HCT116 (cell line): ENCODE data around the gene IRGC.
A peak's percentile ranks its signal among the peaks of the same experiment; 100 is the strongest.

Experiments used
- CBX3 ChIP-seq: IDR thresholded peaks from 2 replicates; pipeline ENCODE4 v1.6.1; 2012; ENCODE audit warnings: low read depth
- EZH2 ChIP-seq: fragments of 200-600 bp; sonication (generic); IDR thresholded peaks from 2 replicates; pipeline ENCODE4 v1.6.1; 2017; ENCODE audit warnings: antibody characterized with exemption, mixed run types
- JUND ChIP-seq: IDR thresholded peaks from 2 replicates; pipeline ENCODE4 v1.6.1; 2012
- POLR2A ChIP-seq: IDR thresholded peaks from 2 replicates; pipeline ENCODE4 v1.7.0; 2011; ENCODE audit warnings: borderline replicate concordance; ENCODE audit not compliant: insufficient read depth, insufficient read length; ENCODE audit errors: extremely low read depth
- RAD21 ChIP-seq: IDR thresholded peaks from 2 replicates; pipeline ENCODE4 v1.6.1; 2012; ENCODE audit warnings: low read depth, mild to moderate bottlenecking
- SP1 ChIP-seq: IDR thresholded peaks from 2 replicates; pipeline ENCODE4 v1.6.1; 2012; ENCODE audit warnings: low read depth
- TF ChIP-seq, protein P1 (sequence below), 3 experiments: fragments of 200-600 bp in 1 of 3; sonication (generic) in 1 of 3; IDR thresholded peaks in 2 of 3; conservative IDR thresholded peaks in 1 of 3; 2 replicates each; pipeline ENCODE4 v1.5.1; 2012 to 2017; ENCODE audit warnings: low read depth in 2 of 3, low read length in 2 of 3, antibody characterized with exemption in 1 of 3, borderline replicate concordance in 1 of 3, control low read depth in 1 of 3, mild to moderate bottlenecking in 1 of 3, mixed read lengths in 1 of 3, mixed run types in 1 of 3, moderate library complexity in 1 of 3; ENCODE audit not compliant: insufficient read depth in 1 of 3

DNA sequence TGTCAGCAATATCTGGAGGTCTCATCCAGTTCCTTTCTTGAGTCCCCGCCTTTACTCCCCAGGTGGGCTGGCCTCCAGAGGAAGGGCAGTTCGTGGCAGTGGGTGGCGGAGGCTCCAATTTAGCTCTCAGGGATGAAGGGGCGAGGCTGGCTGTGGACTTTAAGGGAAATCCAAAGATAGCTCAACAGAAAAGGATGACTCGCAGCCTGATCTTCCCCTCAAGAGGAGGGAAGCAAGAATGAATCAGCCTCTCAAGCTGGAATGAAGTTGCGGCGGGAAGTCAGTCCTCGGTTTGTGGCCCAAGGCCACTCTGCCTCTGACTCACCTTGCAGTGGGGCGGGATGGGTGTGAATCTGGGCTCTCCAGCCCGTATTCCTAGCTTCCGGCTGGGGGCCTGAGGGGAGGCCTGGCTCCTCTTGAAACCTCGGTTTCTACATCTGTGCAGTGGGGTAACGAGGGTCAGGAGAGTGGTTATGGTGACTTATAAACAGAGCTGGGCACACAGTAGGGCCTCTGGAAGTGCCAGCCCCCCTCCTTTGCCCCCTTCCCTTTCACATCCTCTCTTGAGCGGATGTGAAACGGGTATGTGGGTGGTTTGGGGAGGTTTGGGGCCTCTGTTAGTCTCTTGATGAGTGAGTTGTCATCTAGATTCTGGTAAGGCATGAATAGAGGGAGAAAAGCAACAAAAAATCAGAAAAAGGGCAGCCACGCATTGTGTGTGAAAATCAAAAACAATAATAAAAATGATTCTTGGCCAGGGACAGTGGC is 49.4 kb downstream of the IRGC start:
- TF ChIP-seq, protein P1, sequence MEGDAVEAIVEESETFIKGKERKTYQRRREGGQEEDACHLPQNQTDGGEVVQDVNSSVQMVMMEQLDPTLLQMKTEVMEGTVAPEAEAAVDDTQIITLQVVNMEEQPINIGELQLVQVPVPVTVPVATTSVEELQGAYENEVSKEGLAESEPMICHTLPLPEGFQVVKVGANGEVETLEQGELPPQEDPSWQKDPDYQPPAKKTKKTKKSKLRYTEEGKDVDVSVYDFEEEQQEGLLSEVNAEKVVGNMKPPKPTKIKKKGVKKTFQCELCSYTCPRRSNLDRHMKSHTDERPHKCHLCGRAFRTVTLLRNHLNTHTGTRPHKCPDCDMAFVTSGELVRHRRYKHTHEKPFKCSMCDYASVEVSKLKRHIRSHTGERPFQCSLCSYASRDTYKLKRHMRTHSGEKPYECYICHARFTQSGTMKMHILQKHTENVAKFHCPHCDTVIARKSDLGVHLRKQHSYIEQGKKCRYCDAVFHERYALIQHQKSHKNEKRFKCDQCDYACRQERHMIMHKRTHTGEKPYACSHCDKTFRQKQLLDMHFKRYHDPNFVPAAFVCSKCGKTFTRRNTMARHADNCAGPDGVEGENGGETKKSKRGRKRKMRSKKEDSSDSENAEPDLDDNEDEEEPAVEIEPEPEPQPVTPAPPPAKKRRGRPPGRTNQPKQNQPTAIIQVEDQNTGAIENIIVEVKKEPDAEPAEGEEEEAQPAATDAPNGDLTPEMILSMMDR (IDR thresholded peaks at IDR 0.05 in 2 of 3, conservative IDR thresholded peaks at IDR 0.05 in 1 of 3; ENCODE audit: borderline replicate concordance in 1 of 3, insufficient read depth in 1 of 3, low read depth in 2 of 3, low read length in 2 of 3) = no peak
- TF ChIP-seq RAD21 (peak; percentile 42), CBX3 (peak; percentile 96), POLR2A (no peak), EZH2 (no peak), JUND (peak; percentile 97), SP1 (peak; percentile 97)
